OCI-LY3 (cell line): ENCODE results near the gene KRTAP10-9.

Experiments
- H2AFZ ChIP-seq: fragments of 200-600, 300-600 bp; shearing (Covaris generic); 2 replicates; pipeline ENCODE4 v1.6.0; 2014; ENCODE audit warnings: antibody characterized with exemption, low read depth, low read length
- H3K27ac ChIP-seq: fragments of 200-600, 300-600 bp; sonication (generic); 2 replicates; pipeline ENCODE4 v1.5.1; 2014; ENCODE audit warnings: mild to moderate bottlenecking, low read length, moderate library complexity, mixed read lengths
- H3K27me3 ChIP-seq: fragments of 200-600, 300-600 bp; sonication (generic); 2 replicates; pipeline ENCODE4 v1.6.1; 2014; ENCODE audit warnings: low read depth, low read length, mixed read lengths
- H3K36me3 ChIP-seq: fragments of 200-600, 300-600 bp; sonication (generic); replicated peaks from 2 replicates; pipeline ENCODE3; 2014; ENCODE audit warnings: low read depth, low read length, mixed read lengths
- H3K4me1 ChIP-seq: fragments of 300-600, 200-600 bp; sonication (generic); 2 replicates; pipeline ENCODE4 v1.6.1; 2014; ENCODE audit warnings: low read length, mixed read lengths
- H3K4me2 ChIP-seq: fragments of 200-600, 300-600 bp; sonication (generic); 2 replicates; pipeline ENCODE4 v1.6.1; 2014; ENCODE audit warnings: low read length, mixed read lengths
- H3K4me3 ChIP-seq: fragments of 300-600, 200-600 bp; sonication (generic); 2 replicates; pipeline ENCODE4 v1.5.1; 2014; ENCODE audit warnings: antibody characterized with exemption, mild to moderate bottlenecking, low read length, moderate library complexity
- H3K79me2 ChIP-seq: fragments of 300-600, 200-600 bp; shearing (Covaris generic); 2 replicates; pipeline ENCODE4 v1.6.1; 2014; ENCODE audit warnings: mild to moderate bottlenecking, low read length, mixed read lengths
- H3K9ac ChIP-seq: fragments of 300-600, 200-600 bp; shearing (Covaris generic); 2 replicates; pipeline ENCODE4 v1.6.0; 2014; ENCODE audit warnings: mild to moderate bottlenecking, low read length, moderate library complexity
- H3K9me3 ChIP-seq: fragments of 200-600, 300-600 bp; shearing (Covaris generic); 2 replicates; pipeline ENCODE4 v1.6.1; 2014; ENCODE audit warnings: low read length, mixed read lengths; ENCODE audit not compliant: insufficient read depth
- H4K20me1 ChIP-seq: fragments of 200-600, 300-600 bp; sonication (generic); 2 replicates; pipeline ENCODE4 v1.6.1; 2016; ENCODE audit warnings: low read length, mixed read lengths; ENCODE audit not compliant: insufficient read depth
- CTCF ChIP-seq: fragments of 200-600, 300-600 bp; sonication (generic); IDR thresholded peaks from 2 replicates; pipeline ENCODE4 v1.5.1; 2014; ENCODE audit warnings: antibody characterized with exemption, low read length, low read depth
- EZH2phosphoT487 ChIP-seq: fragments of 200-600 bp; shearing (Covaris generic); IDR thresholded peaks from 2 replicates; pipeline ENCODE4 v1.6.1; 2018; ENCODE audit warnings: antibody characterized with exemption, mixed run types, low read depth

Gene KRTAP10-9

GRCh38 chr21:44581158-44581557 is 45.7 kb upstream of the KRTAP10-9 start:
- no peak overlapping the region for H3K4me3 ChIP-seq
- H3K9ac ChIP-seq: no peak overlapping the region
- no peaks in the 10 kb centered on the region for H4K20me1 ChIP-seq
- H3K79me2 ChIP-seq: no peaks in the 10 kb centered on the region
- H3K9me3 ChIP-seq: no peaks in the 10 kb centered on the region
- H3K4me1 ChIP-seq: peaks cover 10% of the 10 kb centered on the region
- no peak overlapping the region for H3K27ac ChIP-seq
- H2AFZ ChIP-seq: no peak overlapping the region
- no peak overlapping the region for H3K4me2 ChIP-seq
- no peaks in the 10 kb centered on the region for H3K36me3 ChIP-seq
- peaks cover 9% of the 10 kb centered on the region; the same call in 1 of the 2 replicates for H3K27me3 ChIP-seq
- no peak for TF ChIP-seq CTCF
- TF ChIP-seq EZH2phosphoT487: no peak

- no peaks in the 10 kb centered on the region for H3K79me2 ChIP-seq
- no peaks in the 10 kb centered on the region for H3K9me3 ChIP-seq
- H2AFZ ChIP-seq: no peak overlapping the region
- H3K27me3 ChIP-seq: peaks cover 9% of the 10 kb centered on the region; the same call in 1 of the 2 replicates
- H3K4me2 ChIP-seq: no peak overlapping the region
- TF ChIP-seq EZH2phosphoT487: no peak
- TF ChIP-seq CTCF: no peak
- H3K9ac ChIP-seq: no peak overlapping the region
- H3K27ac ChIP-seq: no peak overlapping the region
- H3K4me1 ChIP-seq: peaks cover 10% of the 10 kb centered on the region
- H3K4me3 ChIP-seq: no peak overlapping the region
- H3K36me3 ChIP-seq: no peaks in the 10 kb centered on the region
- no peaks in the 10 kb centered on the region for H4K20me1 ChIP-seq
These were observed 44.8 kb upstream of the KRTAP10-9 start for GRCh38 chr21:44582055-44582454.

GRCh38 chr21:44583089-44583799 is 43.6 kb upstream of the KRTAP10-9 start:
- Histone ChIP-seq H3K27me3 (peaks cover 9% of the 10 kb centered on the region; the same call in 1 of the 2 replicates), H3K9ac (no peak overlapping the region), H2AFZ (no peak overlapping the region), H3K4me1 (peaks cover 10% of the 10 kb centered on the region), H3K79me2 (no peaks in the 10 kb centered on the region), H4K20me1 (no peaks in the 10 kb centered on the region), H3K36me3 (no peaks in the 10 kb centered on the region), H3K4me2 (peak overlapping the region; percentile 60), H3K27ac (no peak overlapping the region), H3K4me3 (no peak overlapping the region), H3K9me3 (no peaks in the 10 kb centered on the region)
- TF ChIP-seq EZH2phosphoT487 (no peak), CTCF (no peak)

- H3K9me3 ChIP-seq: no peaks in the 10 kb centered on the region
- no peak overlapping the region for H3K27ac ChIP-seq
- H3K79me2 ChIP-seq: no peaks in the 10 kb centered on the region
- no peak overlapping the region for H3K9ac ChIP-seq
- H3K4me1 ChIP-seq: peaks cover 10% of the 10 kb centered on the region
- peak overlapping the region; percentile 60 for H3K4me2 ChIP-seq
- no peak for TF ChIP-seq EZH2phosphoT487
- TF ChIP-seq CTCF: no peak
- peaks cover 9% of the 10 kb centered on the region; the same call in 1 of the 2 replicates for H3K27me3 ChIP-seq
- H4K20me1 ChIP-seq: no peaks in the 10 kb centered on the region
- H3K4me3 ChIP-seq: 0 out of 2 replicates have a peak overlapping the region, but pooled peaks have one; percentile 10
- no peak overlapping the region for H2AFZ ChIP-seq
- no peaks in the 10 kb centered on the region for H3K36me3 ChIP-seq
These were observed 43.1 kb upstream of the KRTAP10-9 start for GRCh38 chr21:44583800-44584147.
